GM12874 (cell line): Measurements from ENCODE around the gene HMBS.
A peak's percentile ranks its signal among the peaks of the same experiment; 100 is the strongest.

Experiments used
- CTCF ChIP-seq: IDR thresholded peaks from 2 replicates; pipeline ENCODE4 v1.5.1; 2011; ENCODE audit warnings: low read depth, mild to moderate bottlenecking, control low read depth, low read length, moderate library complexity; ENCODE audit not compliant: insufficient read depth

Gene HMBS

GRCh38 chr11:119084663-119085436 is at the start of gene HMBS:
Gene HMBS, plus strand, starts transcription at chr11:119084881. Its CDS starts 153 bp downstream, at chr11:119085034.
- TF ChIP-seq CTCF: no peak

DNA sequence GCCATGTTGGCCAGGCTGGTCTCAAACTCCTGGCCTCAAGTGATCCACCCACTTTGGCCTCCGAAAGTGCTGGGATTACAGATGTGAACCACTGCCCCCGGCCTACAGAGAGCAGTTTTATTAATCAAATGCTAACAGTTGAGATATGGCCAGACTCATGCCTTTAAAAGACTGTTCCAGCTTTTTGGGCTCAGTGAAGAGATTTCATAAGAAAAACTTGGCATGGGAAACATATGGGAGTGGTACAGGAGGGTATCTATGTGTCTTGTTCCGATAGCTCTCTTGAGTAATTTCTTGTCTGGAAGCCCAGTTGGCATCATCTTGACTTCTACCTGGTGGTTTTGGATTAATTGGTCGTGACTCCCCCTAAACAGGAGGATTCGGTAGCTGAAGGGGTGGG is 45.8 kb upstream of the HMBS start:
- no peak for TF ChIP-seq CTCF

GRCh38 chr11:119041821-119042514 is 42.7 kb upstream of the HMBS start:
- TF ChIP-seq CTCF: no peak

- TF ChIP-seq CTCF: no peak
These were observed 41.8 kb upstream of the HMBS start for GRCh38 chr11:119042927-119043326.

GRCh38 chr11:119044708-119045107 is 40.0 kb upstream of the HMBS start:
- peak; percentile 26; the same call in 1 of the 2 replicates for TF ChIP-seq CTCF

DNA sequence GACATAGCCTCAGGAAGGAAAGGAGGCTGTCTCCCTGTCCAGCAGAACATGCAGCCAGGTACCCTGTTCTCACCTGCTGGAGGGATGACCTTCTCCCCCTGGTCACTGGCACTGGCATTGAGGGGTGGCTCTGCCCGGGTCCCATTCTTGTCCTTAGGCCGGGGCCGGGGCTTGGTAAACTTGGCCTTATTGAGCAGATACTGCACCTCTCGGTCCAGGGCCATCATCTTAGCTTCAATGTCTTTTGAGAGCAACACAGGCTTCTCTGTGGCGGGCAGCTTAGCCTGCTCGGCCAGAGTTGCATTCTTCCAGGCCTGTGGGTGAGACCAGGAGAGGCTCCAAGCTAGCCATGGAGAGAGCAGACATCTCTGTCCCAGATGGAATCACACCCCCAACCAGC is 38.2 kb upstream of the HMBS start:
- no peak for TF ChIP-seq CTCF

DNA sequence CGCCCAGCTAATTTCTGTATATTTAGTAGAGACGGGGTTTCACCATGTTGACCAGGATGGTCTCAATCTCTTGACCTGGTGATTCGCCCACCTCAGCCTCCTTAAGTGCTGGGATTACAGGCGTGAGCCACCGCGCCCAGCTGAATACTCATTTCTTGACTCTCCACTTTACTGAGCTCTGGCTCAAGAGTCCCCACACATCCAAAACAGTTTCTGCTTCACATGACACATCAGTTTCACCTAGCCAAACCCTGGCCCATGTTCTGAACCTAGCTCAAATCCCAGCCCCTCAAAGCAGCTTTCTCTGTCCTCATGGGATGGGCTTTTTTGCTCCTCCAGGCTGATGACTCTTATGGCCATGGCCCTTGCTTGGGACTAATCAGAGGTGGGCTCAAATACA is 37.5 kb upstream of the HMBS start:
- TF ChIP-seq CTCF: no peak
